HEK293 (cell line): ENCODE data around the gene ZNF775.

Experiments used
- CTCF ChIP-seq: fragments of 450-650 bp; formaldehyde crosslinking; IDR thresholded peaks from 2 replicates; pipeline ENCODE4 v1.5.1; 2016; ENCODE audit warnings: missing biosample characterization, missing genetic modification characterization
- FEZF1 ChIP-seq: fragments of 450-650 bp; formaldehyde crosslinking; IDR thresholded peaks from 2 replicates; pipeline ENCODE4 v1.5.1; 2016; ENCODE audit warnings: missing biosample characterization, missing genetic modification characterization
- REST ChIP-seq: fragments of 450-650 bp; formaldehyde crosslinking; IDR thresholded peaks from 2 replicates; pipeline ENCODE4 v1.5.1; 2016; ENCODE audit warnings: missing biosample characterization, missing genetic modification characterization
- SCRT1 ChIP-seq: fragments of 450-650 bp; formaldehyde crosslinking; IDR thresholded peaks from 2 replicates; pipeline ENCODE4 v1.5.1; 2016; ENCODE audit warnings: missing biosample characterization, missing genetic modification characterization, borderline replicate concordance
- ZBTB17 ChIP-seq: fragments of 450-650 bp; formaldehyde crosslinking; IDR thresholded peaks from 2 replicates; pipeline ENCODE4 v1.5.1; 2016; ENCODE audit warnings: missing biosample characterization, missing genetic modification characterization
- ZBTB8A ChIP-seq: fragments of 450-650 bp; formaldehyde crosslinking; IDR thresholded peaks from 2 replicates; pipeline ENCODE4 v1.5.1; 2016; ENCODE audit warnings: missing biosample characterization, missing genetic modification characterization
- ZNF239 ChIP-seq: fragments of 450-650 bp; formaldehyde crosslinking; IDR thresholded peaks from 2 replicates; pipeline ENCODE4 v1.5.1; 2016; ENCODE audit warnings: missing biosample characterization, missing genetic modification characterization
- ZNF324 ChIP-seq: fragments of 450-650 bp; formaldehyde crosslinking; IDR thresholded peaks from 2 replicates; pipeline ENCODE4 v1.5.1; 2016; ENCODE audit warnings: missing biosample characterization, missing genetic modification characterization
- ZNF449 ChIP-seq: fragments of 450-650 bp; formaldehyde crosslinking; IDR thresholded peaks from 2 replicates; pipeline ENCODE4 v1.5.1; 2017; ENCODE audit warnings: missing biosample characterization, mild to moderate bottlenecking, missing genetic modification characterization, moderate library complexity

GRCh38 chr7:150365194-150365593, 13.9 kb upstream of the ZNF775 start:
- no peak for TF ChIP-seq ZNF239 (tag by site-specific recombination)
- TF ChIP-seq ZNF449, result no peak
- no peak for TF ChIP-seq ZNF324
- TF ChIP-seq ZBTB8A (tag by site-specific recombination), result no peak
- no peak for TF ChIP-seq FEZF1 (tag by site-specific recombination)
- TF ChIP-seq CTCF (tag by site-specific recombination), result no peak
- no peak for TF ChIP-seq SCRT1 (tag by site-specific recombination)
- TF ChIP-seq REST (tag by site-specific recombination), result no peak
- no peak for TF ChIP-seq ZBTB17 (tag by site-specific recombination)
